ENCODE measurements around the gene STK24.
"Not testable (repeated sequence)": the region's sequence is repeated elsewhere in the genome, so short reads cannot be mapped to it uniquely, and the experiment has no call there.

STK24 gene

DNA sequence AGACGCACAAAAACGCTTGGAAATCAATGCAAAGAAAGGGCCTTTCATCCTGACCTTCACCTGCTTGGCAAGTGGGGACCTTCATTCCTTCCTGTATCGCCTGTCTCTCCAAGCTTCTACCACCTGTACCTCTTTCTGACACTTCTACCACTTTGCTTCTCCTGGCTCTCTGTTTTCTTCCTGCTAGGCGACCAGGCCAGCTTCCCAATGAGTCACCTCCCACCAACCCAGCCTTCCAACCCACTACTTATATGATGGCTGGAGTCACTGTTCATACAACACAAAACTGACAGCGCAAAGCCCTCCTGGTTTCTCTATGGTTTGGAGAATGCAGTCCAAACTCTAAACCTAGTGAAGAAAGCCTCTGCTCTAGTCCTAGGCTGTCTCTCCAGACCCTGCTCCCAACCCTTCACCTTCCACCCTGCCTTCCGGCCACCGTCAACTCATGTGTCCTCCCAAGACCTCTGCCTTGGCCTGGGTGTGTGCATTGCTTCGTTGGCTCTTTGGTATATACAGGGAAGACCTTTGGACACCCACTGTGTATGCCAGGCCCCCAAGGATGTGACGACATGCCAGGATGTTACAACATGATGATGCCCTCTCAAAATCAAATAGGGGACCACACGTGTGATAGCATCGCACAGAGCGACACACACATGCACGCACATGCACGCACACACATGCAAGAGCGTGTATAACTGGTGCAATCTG is 148.5 kb downstream of the STK24 start:
- no peak for DNase-seq

DNA sequence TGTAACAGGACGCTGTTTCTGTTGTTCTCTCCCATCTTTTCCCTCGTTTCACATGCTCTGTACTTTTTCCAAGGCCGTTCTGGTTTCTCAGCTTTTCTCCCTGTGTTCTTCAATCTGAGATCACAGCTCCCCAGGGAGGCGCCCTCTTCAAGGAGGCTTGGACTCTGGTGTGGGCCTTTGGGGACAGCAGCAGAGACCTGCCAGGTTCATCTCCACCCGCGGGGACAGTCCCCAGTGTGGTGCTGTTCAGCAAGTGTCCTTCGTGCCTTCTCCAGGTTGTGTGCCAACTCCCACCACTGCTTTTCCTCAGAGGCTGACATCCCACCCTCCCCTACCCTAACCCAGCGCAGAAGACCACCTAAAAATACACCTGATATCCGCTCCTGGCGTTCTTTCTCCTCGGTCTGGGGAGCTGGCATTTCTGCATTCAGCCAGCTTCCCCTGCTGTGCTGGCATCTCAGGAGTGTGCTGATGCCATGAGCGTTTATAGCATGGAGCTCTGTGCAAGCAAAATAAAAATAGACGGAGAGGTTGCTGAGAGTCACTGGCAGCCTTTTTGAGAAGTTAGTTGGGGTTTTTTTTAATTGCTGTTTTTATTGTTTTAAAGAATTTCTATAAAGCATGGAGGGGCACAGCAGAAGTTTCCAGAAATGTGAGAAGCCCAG is 149.4 kb downstream of the STK24 start:
- no peak for DNase-seq

DNA sequence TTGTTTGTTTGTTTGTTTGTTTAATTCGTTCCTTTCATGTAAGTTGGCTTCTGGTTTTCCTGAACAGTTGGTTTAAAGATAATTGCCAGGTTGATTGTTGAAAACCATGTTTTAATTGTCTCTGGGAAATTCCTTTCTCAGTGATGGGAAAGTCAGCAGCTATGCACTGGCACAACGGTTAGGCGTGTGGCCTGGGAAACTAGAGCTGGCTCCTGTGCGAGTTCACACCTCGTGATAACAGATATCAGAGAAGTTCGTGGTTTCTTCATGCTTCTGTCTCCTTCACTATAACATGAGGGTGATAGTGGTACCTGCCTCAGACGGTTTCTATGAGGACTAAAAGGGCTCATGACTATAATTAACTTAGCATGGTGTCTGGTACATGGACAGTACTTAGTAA is 153.5 kb downstream of the STK24 start:
- no peak for DNase-seq

DNA sequence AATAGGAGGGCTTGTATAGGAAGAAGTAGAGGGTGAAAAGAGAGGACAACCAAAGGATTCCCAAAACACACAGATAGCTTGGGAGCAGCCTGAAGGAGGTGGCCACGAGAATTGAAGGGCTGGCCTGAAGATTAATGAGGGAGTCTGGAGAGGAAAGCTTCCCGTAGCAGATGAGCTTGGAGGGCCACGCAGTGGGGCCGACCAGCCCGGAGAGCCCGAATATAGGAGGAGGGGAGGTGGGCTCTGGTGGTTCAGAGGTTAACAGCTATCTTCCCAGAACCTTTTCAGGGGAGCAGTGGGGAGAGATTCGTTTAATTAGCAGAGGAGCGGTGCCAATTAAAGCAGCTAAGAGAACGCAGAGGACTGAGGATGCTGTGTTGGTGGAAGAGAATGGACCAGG is 154.9 kb downstream of the STK24 start:
- no peak for DNase-seq

DNA sequence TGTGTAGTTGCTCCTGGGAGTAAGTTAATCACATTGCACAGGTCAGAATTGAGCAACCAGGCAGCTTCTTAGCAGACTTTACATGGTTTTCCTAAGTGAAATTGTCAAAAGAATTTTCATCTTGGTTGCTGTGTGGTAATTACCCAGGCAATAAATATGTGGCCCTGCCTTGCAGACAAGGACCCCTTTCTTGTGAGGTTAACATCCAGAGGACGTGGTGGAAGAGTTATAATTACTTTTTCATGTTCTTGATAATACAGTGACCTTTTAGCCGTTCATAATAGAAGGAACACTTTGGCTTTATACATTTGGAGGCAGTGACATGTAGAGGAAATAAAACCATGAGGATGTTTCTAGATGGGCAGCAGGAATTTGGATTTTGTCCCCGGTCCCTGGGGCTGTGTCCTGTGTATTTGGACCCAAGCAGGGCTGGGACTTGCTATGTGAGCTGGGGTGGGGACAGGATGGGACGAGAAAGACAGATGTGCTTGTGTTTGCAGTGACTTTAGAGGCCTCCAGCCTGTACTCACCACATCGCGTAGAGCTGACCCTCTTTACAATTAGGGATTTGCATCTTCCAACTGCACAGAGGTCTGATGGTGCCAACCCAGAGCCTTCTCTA is 156.2 kb downstream of the STK24 start:
- DNase-seq: no peak

DNA sequence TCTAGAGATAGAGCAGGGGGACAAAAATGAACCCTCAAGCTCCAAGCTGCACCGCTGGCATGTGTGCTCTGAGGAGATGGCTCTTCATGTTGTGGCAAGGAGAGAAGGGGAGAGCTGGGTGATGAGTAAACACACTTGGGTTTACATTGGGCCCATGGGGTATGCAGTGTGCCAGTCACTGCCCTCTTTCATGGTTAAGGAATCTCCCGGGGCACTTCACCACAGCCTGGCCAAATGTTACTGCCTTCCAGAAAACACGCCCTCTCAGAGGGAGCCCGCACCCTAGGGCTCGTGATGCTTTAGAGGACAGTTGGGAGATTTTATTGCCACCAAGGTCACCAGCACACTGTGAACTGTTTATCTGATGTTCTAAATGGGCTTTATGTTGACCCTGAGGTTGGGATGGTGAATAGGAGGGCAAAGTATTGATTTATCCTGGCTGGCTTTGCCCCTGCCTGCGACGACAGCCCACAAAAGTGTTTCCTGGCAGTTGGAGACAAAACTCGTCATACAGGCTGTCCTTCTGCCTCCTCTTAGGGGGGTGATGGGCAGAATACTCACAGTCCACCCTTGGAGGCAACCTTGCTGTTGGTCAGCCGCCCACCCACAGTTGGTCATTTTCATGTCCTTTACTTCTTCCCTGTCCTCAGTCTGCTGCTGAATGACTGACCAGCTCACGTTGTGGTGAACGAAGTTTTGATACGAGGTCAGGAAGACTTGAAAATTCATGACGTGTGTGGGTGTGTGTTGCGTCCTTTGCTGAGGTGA is 156.9 kb downstream of the STK24 start:
- no peak for DNase-seq

DNA sequence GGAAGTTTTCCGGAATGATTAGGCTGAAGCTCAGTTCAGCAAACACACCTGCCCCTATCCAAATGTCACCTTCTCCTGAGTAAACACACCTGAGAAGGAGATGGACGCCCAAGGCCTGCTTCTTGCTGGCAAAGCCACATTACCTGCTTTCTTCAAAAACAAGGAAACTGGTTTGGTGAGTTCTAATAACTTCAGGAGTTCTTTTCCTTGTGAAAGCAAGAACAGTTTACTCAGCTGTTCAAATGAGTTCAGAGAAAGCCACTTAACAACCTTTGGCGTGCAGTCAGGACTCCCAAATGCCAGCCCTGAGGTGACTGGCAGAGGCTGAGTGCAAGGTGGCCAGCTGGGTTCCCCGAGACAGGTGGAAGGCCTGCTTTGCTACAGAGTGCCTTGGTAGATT is 160.5 kb downstream of the STK24 start:
- no peak for DNase-seq

DNA sequence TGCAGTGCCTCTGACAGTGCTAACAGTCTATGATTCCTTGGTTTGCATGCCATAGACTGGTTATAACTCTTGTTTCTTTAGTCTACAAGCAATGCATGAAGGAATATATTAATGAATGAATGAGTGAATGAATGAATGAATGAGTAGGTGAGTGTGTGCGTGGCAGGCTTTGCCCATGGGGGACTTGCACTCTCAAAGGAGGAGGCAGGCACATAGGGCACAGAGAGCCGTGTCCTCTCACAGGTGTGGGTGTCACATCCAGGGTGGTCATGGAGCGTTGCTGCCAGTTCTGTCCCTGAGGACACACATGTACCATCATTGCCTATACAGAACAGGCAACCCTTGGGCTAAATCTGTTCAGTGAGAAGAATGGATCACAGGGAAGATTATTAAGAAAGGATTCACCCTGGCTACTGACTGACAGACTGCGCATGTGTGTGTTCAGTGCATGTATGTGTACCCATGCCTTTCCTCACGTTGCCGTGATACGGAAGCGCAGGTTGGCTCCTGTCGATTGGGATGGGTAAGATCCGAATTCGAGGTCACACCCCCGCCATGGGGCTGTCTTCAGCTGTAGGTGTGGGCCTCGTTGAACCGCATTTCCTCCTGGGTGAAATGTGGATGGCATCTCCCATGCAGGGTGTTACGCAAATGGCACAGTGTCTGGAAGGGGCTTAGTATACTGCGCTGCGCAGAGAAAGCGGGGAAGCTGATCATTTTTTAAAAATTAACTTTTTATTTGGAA is 161.4 kb downstream of the STK24 start:
- no peak for DNase-seq

DNA sequence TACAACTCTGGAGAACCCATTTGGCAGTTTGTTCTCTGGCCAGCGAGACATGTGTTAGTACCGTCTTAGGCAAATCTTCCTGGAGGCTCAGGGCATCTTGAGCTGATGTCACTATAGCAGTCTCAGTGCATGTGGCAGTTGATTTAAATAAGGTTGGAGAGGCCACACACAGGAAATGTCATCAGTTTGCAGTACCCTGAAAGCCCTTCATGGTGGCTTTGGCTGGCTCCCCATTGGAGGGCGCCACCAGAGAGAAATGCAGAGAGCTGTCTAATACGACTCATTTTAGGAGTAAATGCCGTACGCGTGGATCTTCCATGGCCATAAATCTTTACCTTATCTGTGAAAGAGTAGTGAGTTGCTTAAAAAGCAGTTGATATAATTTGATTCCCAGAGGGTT is 163.1 kb downstream of the STK24 start:
- no peak for DNase-seq

DNA sequence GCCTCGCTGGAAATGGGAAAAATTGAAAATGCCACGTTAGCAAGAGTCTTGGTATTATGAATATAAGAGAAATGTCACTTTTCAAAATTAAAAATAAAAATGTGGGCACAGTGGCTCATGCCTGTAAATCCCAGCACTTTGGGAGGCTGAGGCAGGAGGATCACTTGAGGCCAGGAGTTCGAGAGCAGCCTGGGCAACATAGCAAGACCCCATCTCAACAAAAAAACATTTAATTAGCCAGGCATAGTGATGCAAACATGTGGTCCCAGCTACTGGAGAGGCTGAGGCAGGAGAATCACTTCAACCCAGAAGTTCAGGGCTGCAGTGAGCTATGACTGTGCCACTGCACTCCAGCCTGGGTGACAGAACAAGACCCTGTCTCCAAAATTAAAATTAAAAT is 163.6 kb downstream of the STK24 start:
- DNase-seq: not testable (repeated sequence)

DNA sequence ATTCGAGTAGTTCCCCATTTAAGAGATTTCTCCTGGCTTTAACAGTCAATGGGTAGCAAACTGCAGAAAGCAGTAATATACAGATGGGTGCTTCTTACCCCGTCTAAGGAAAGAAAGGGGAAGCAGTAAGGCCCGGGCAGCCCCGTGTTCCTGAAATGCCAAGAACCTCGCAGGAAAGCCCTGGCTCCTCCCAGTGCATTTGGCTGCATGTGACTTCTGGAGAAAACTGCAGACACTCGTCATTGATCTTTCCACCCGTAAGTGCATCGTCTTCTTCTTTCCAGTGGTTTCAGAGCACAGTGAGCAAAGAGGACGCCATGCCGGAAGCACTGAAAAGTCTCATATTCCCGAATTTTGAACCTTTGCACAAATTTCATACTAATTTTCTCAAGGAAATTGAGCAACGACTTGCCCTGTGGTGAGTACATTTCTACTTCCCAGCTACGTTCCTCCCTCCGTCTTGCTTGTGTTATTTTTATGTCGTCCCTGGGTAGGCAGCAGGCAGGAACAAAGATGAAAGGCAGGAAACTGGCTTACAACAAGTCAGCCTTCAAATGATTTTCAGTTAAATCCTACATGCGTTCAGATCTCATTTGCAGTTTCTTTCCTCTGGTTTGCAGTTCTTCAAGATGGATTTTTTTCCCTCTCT is 165.2 kb downstream of the STK24 start:
- DNase-seq: peak; percentile 87

DNA sequence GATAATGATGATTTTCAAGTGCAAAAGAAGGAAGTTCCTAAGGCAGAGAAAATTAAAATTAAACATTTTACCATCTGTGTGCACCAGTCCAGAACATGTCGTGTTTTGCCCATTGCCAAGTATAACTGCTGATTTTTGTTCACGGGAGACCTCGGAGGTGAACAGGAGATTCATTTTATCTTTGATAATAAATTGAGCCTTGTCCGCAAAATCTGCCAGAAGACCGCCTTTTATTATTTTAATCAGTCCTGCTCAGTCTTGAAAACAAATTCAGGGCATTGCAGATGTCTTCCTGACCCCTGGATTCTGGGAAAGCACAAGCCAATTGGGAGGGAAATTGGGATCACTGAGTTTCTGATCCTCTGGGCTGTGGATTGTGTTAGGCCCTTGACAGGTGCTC is 165.9 kb downstream of the STK24 start:
- DNase-seq: no peak

DNA sequence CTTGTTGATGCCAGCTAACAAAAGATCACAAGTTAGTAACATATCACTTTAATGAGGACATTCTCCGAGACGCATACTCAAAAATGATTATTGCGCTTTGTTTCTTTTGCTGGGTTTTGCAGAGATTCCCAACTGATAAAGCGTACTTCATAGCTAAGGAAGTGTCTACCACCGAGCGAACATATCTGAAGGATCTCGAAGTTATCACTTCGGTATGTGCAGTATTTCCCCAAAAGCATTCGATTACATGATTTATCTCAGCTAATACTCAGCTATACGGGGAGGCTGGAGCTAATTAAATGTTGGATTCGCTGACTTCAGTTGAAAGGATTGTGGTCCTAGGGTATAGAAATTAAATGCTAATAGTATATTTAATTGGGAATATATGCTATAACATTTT is 166.3 kb downstream of the STK24 start:
- no peak for DNase-seq

DNA sequence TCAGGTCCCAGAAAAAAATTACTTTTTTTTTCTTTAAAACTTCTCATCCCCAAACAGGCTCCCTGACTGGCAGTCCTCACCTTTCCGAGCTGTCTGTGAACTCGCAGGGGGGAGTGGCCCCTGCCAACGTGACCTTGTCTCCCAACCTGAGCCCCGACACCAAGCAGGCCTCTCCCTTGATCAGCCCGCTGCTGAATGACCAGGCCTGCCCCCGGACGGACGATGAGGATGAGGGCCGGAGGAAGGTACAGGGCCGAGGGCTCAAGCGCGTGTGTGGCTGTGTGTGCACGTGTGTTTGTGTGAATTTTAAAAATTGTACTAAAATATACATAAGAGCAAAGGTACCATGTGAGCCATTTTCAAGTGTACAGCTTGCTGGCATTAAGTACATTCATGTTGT is 167.6 kb downstream of the STK24 start:
- DNase-seq: no peak

DNA sequence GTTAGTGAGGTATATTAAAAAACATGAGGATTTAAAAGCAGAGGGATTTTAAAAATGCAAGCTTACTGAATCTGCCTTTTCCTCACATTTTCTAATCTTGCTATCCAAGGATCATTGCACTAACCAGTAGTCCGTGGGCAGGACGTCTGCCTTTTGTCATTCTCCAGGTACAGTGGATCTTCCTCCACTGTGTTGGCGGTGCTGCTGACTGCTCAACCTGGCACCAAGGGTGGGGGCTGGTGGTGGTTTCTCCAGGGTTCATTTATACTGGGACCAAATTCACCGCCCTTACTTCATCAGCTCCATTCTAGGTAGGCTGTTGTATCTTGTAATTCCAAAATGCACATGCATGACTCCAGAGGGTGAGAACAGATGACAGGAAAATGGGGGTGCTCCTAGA is 169.3 kb downstream of the STK24 start:
- DNase-seq: no peak

DNA sequence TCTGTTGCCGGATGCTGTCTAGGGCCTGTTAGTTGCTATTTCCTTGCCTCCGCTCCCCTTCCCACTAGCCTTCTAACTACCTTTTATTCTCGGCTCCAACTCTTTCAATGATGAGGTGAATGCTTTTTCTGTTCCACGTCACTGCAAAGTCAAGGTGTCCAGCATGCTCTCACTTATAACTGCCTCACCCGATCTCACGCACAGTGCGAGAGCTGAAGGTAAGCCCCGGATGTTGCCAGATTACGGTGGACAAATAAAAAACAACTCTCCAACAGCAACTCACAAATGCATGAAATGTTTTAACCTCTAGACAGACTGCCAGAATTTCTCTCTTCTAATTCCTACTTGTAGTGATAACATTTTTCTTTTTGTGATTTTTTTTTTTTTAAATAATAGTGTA is 169.9 kb downstream of the STK24 start:
- no peak for DNase-seq

DNA sequence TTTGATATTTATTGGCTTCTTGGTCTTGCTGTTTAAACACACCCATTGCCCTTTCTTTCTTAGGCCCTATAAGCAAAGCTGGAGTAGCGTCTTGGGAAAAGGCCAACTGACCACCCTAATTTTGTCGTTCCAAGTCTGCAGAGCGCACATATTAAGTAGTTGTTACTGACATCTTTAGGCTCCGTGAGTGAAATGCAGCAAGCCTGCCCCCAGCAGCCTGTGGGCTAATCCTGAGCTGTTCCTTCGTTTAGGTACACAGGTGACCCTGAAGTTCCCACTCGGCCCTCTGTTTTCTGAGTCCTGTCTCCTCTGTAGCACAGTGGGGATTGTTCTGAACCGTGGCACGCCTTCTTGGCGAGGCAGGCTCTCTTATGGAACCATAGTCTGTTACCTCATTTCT is 170.5 kb downstream of the STK24 start:
- no peak for DNase-seq

DNA sequence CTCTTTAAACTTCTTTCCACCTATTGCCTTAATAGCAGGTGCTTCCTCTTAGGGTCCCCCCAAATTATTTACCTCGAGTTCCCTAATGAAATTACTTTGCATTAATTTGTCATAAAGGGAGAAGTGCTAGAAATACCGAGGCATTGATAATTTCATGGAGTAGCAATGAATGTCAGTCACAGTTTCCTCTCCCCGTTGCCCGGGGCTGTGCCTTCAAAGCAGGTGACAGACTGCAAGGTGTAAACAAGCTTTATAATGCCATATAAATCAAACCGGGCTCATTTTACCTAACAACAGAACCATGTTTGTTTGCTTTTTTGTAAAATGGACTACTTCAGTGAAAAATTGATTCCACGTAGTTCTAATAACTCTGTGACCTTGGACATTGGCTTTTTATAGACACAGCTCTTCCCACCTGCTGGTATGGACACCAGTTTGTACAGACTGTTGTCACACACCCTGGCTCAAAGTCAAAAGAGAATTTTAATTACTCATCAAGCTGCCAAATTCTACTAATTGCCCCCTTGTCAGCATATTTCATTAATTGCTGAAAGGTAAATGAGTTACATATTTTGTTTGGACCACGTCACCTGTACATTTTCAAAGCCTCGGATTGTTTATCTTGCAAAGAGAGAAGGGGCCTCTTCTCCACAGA is 171.1 kb downstream of the STK24 start:
- no peak for DNase-seq

DNA sequence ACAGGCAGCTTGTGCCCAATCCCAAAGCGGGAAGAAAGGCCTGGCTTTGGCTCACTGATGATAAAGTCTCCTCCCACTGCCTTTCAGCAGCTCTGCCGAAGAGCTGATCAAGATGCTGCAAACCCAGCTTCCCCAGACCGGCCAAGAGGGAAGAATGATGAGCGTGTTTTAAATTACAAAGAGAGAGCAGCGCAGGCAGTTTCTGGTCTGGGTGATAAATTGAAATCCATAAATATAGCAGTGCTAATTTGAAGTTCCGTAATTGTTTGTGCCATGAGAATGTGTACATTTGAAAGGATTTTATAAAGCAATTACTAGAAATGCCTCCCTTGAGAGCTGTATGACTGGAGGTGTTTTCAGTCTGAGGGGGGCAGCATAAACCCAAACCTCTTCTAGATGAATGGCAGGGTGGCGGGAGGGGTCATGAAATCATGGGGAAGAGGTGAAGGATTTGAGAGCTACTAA is 171.8 kb downstream of the STK24 start:
- DNase-seq: no peak

DNA sequence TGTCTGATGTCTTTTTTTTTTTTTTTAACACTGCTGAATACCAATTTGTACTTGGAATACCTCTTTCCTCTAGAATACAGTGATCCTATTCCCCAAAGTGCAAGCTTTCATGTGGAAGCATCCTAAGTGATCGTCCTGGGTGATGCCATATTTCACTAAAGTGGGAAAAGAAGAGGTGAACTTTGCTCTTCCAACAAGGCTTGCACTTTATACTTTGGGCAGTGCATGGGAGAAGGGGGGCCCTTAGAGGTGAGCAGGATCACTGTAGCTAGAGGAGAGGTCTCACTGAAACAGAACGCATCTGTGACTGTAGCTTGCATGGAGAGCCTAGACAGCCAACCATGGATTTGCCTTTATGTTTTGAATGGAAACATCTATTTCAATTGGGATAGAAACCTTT is 173.8 kb downstream of the STK24 start:
- DNase-seq: no peak

DNA sequence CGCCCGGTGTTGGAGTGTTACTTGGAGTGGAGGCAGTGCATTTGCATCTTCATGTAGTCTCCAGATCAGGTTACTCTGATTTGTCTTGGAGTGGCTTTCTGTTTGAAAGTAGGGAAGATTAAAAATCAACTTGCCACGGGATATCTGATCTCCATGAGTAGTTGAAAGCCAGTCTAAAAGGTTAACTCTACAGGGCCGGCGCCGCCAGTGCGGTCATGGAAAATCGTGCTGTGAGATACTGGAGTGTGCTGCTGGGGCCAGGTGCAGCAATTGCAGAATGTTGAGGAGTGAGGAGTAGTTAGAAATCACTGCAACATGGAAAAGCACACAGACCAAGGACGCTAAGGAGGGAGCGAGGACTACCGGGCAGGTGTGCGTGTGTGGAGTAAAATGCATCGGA is 175.0 kb downstream of the STK24 start:
- no peak for DNase-seq

DNA sequence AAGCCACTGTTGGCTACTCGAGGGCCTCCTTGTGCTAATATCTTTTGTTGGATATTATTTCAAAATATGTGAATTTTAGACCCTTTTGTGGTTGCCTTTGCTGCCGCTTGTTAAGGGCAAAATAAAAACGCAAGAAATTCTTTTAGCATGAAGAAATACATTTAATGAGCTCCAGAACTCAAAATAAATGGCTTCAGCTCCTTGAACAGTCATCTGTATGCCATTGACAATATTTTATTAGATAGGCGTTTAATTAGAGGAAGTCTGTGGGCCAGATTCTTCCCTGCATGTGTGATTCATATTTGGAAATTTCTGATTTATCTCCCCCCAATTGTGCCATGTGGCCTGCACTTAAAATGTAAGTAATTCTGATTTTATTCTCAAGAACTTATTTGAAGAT is 177.2 kb downstream of the STK24 start:
- DNase-seq: no peak
